Measurements from ENCODE around the gene DHFR2. TPM values are rescaled to one million over a fixed set of nuclear protein-coding genes. Genes with fewer than 3 reads are reported as not detected.
"Not testable (repeated sequence)": the region's sequence is repeated elsewhere in the genome, so short reads cannot be mapped to it uniquely, and the experiment has no call there.

DHFR2 gene
- total RNA-seq, 4 donors from 2014 or later: 5.5 to 7.7 (median 6.4) TPM

- intact Hi-C loops (cut with DNase I): loop anchor here (10.0 kb wide), 1 partner anchor 59 kb away; no protein-coding TSS in a partner anchor
- DNase-seq: no peak
- WGBS, 2 donors: 66 to 70% methylated on average over 17 of the region's 17 CpGs
- Histone ChIP-seq H3K4me3 (replicated peaks in 1 of 3) (peak overlapping the region; percentile 50 to 61 (median 58)), H3K36me3 (no peaks in the 10 kb centered on the region), H3K9me3 (no peaks in the 10 kb centered on the region), H3K4me1 (peaks cover 8 to 11% of the 10 kb centered on the region in 2 donors), H3K27ac (peak overlapping the region; percentile 70 to 95 (median 86)), H3K27me3 (no peaks in the 10 kb centered on the region)
- TF ChIP-seq POLR2A (IDR thresholded peaks at IDR 0.05) (no peak), CTCF (IDR thresholded peaks at IDR 0.05) (no peak)
Measured at GRCh38 chr3:94063496-94064119, 892 bp upstream of the DHFR2 start.

- TF ChIP-seq POLR2A (IDR thresholded peaks at IDR 0.05) (no peak), CTCF (IDR thresholded peaks at IDR 0.05) (no peak)
- H3K27ac ChIP-seq: no peak overlapping the region
- intact Hi-C loops (cut with DNase I): loop anchor here (10.0 kb wide), 1 partner anchor 56 kb away; no protein-coding TSS in a partner anchor
- no peaks in the 10 kb centered on the region for H3K9me3 ChIP-seq
- DNase-seq: no peak
- H3K4me3 ChIP-seq (replicated peaks in 1 of 3): no peak overlapping the region
- WGBS, 2 donors: 97 to 99% methylated on average over 13 of the region's 13 CpGs
- peaks cover 8 to 11% of the 10 kb centered on the region in 2 donors for H3K4me1 ChIP-seq
- H3K27me3 ChIP-seq: no peaks in the 10 kb centered on the region
- H3K36me3 ChIP-seq: no peaks in the 10 kb centered on the region
Measured at GRCh38 chr3:94061297-94061696, 1.4 kb downstream of the DHFR2 start.

GRCh38 chr3:94050546-94050945, 12.2 kb downstream of the DHFR2 start:
- TF ChIP-seq POLR2A (IDR thresholded peaks at IDR 0.05): no peak
- no peak for TF ChIP-seq CTCF (IDR thresholded peaks at IDR 0.05)
- Histone ChIP-seq H3K36me3 (no peaks in the 10 kb centered on the region), H3K4me1 (no peaks in the 10 kb centered on the region), H3K9me3 (no peaks in the 10 kb centered on the region), H3K27ac (no peak overlapping the region), H3K27me3 (no peaks in the 10 kb centered on the region), H3K4me3 (replicated peaks in 1 of 3) (no peak overlapping the region)
- intact Hi-C loops (cut with DNase I): no loop called here
- DNase-seq: no peak

GRCh38 chr3:94049267-94049666, 13.4 kb downstream of the DHFR2 start:
- no peak overlapping the region for H3K4me3 ChIP-seq (replicated peaks in 1 of 3)
- TF ChIP-seq CTCF (IDR thresholded peaks at IDR 0.05) (no peak), POLR2A (IDR thresholded peaks at IDR 0.05) (no peak)
- intact Hi-C loops (cut with DNase I): no loop called here
- H3K27ac ChIP-seq: no peak overlapping the region
- peaks cover 5% of the 10 kb centered on the region in 2 donors for H3K36me3 ChIP-seq
- WGBS, 2 donors: 64 to 68% methylated on average over 2 of the region's 2 CpGs
- H3K9me3 ChIP-seq: no peaks in the 10 kb centered on the region
- no peaks in the 10 kb centered on the region for H3K4me1 ChIP-seq
- DNase-seq: no peak
- no peaks in the 10 kb centered on the region for H3K27me3 ChIP-seq

GRCh38 chr3:94046533-94046932, 16.2 kb downstream of the DHFR2 start:
- H3K36me3 ChIP-seq: peaks cover 9% of the 10 kb centered on the region in 2 donors
- no peak overlapping the region for H3K27ac ChIP-seq
- no peaks in the 10 kb centered on the region for H3K27me3 ChIP-seq
- H3K9me3 ChIP-seq: no peaks in the 10 kb centered on the region
- intact Hi-C loops (cut with DNase I): no loop called here
- no peak for DNase-seq
- no peak for TF ChIP-seq CTCF (IDR thresholded peaks at IDR 0.05)
- no peak for TF ChIP-seq POLR2A (IDR thresholded peaks at IDR 0.05)
- H3K4me1 ChIP-seq: no peaks in the 10 kb centered on the region
- 83% methylated on average over 2 of the region's 2 CpGs for WGBS, 2 donors
- H3K4me3 ChIP-seq (replicated peaks in 1 of 3): no peak overlapping the region

- H3K27ac ChIP-seq; intact Hi-C loops (cut with DNase I); H3K27me3 ChIP-seq; H3K9me3 ChIP-seq; H3K4me1 ChIP-seq; H3K36me3 ChIP-seq; DNase-seq; H3K4me3 ChIP-seq (replicated peaks in 1 of 3): not testable (repeated sequence)
- 97 to 98% methylated on average over 22 to 45 of the region's 61 CpGs for WGBS, 2 donors
Measured at GRCh38 chr3:94044100-94044936, 18.4 kb downstream of the DHFR2 start.

All from thyroid gland (tissue), 4 donors.